WTC11 (cell line): Measurements from ENCODE around the gene HS3ST1. TPM values are rescaled to one million over a fixed set of nuclear protein-coding genes. Genes with fewer than 3 reads are reported as not detected.

Experiments
- ATAC-seq: fragments of 200-7000 bp; cut with Tn5 transposase; 2 replicates; pipeline ENCODE4 v1.10.0; 2021; ENCODE audit warnings: mild to moderate bottlenecking, moderate library complexity
- CTCF ChIA-PET: fragments of 300-600 bp; sonication (Branson Sonifier 250); formaldehyde crosslinking; loops from one replicate; lab custom pipeline; 2021; ENCODE audit warnings: antibody characterized with exemption; lab: Charles Lee
- POLR2A ChIA-PET: fragments of 350-600 bp; sonication (Branson Sonifier 250); formaldehyde crosslinking; loops from one replicate; lab custom pipeline; 2021; ENCODE audit warnings: antibody characterized with exemption; lab: Charles Lee
- DNase-seq: peaks from one replicate; pipeline ENCODE4 v3.0.0; 2021; ENCODE audit warnings: low spot score
- H3K27ac Mint-ChIP-seq: 2 replicates; pipeline ENCODE4 v1.8.0; 2021; ENCODE audit warnings: mixed read lengths
- H3K27me3 Mint-ChIP-seq: 2 replicates; pipeline ENCODE4 v1.8.0; 2021; ENCODE audit warnings: low read depth, mild to moderate bottlenecking, moderate library complexity, mixed read lengths
- H3K36me3 Mint-ChIP-seq: 2 replicates; pipeline ENCODE4 v1.8.0; 2021; ENCODE audit warnings: mixed read lengths
- H3K4me1 Mint-ChIP-seq: 2 replicates; pipeline ENCODE4 v1.8.0; 2022; ENCODE audit warnings: mixed read lengths
- H3K4me3 Mint-ChIP-seq: 2 replicates; pipeline ENCODE4 v1.8.0; 2021; ENCODE audit warnings: mild to moderate bottlenecking, moderate library complexity, mixed read lengths
- H3K9me3 Mint-ChIP-seq: 2 replicates; pipeline ENCODE4 v1.8.0; 2021; ENCODE audit warnings: mixed read lengths
- EMX1 ChIP-seq: fragments of 250-450 bp; sonication (Bioruptor Pico); IDR thresholded peaks from 2 replicates; pipeline ENCODE4 v1.8.0; 2021; ENCODE audit warnings: mild to moderate bottlenecking
- ESRRA ChIP-seq: sonication (generic); formaldehyde crosslinking; IDR thresholded peaks from 2 replicates; pipeline ENCODE4 v1.8.1; 2022; ENCODE audit warnings: mild to moderate bottlenecking, missing genetic modification reagents, borderline replicate concordance
- FOXJ3 ChIP-seq: sonication (generic); formaldehyde crosslinking; IDR thresholded peaks from 2 replicates; pipeline ENCODE4 v1.9.0; 2021; ENCODE audit warnings: missing genetic modification reagents, mild to moderate bottlenecking, borderline replicate concordance
- GRHL2 ChIP-seq: fragments of 250-450 bp; sonication (Bioruptor Pico); IDR thresholded peaks from 2 replicates; pipeline ENCODE4 v1.8.0; 2022; ENCODE audit warnings: mild to moderate bottlenecking, moderate library complexity; ENCODE audit not compliant: insufficient replicate concordance, severe bottlenecking
- JAZF1 ChIP-seq: fragments of 250-450 bp; sonication (Bioruptor Pico); IDR thresholded peaks from 2 replicates; pipeline ENCODE4 v1.9.0; 2021; ENCODE audit warnings: moderate library complexity, mild to moderate bottlenecking, inconsistent platforms
- MXD4 ChIP-seq: fragments of 250-450 bp; sonication (Bioruptor Pico); IDR thresholded peaks from 2 replicates; pipeline ENCODE4 v1.8.0; 2021; ENCODE audit warnings: mild to moderate bottlenecking, moderate library complexity, borderline replicate concordance
- NFATC4 ChIP-seq: fragments of 250-450 bp; sonication (Bioruptor Pico); IDR thresholded peaks from 2 replicates; pipeline ENCODE4 v1.9.0; 2021; ENCODE audit warnings: mild to moderate bottlenecking
- NFE2L1 ChIP-seq: sonication (generic); formaldehyde crosslinking; IDR thresholded peaks from 2 replicates; pipeline ENCODE4 v1.8.1; 2023; ENCODE audit warnings: missing genetic modification reagents
- ZBTB21 ChIP-seq: sonication (generic); formaldehyde crosslinking; IDR thresholded peaks from 2 replicates; pipeline ENCODE4 v1.8.1; 2023; ENCODE audit warnings: mild to moderate bottlenecking, missing genetic modification reagents, borderline replicate concordance
- ZNF263 ChIP-seq: sonication (generic); formaldehyde crosslinking; IDR thresholded peaks from 2 replicates; pipeline ENCODE4 v1.8.1; 2022; ENCODE audit warnings: low read depth, mild to moderate bottlenecking, moderate library complexity, missing genetic modification reagents
- ZNF317 ChIP-seq: sonication (generic); formaldehyde crosslinking; IDR thresholded peaks from 2 replicates; pipeline ENCODE4 v1.8.1; 2023; ENCODE audit warnings: low read depth, mild to moderate bottlenecking, moderate library complexity, missing genetic modification reagents, borderline replicate concordance
- ZNF671 ChIP-seq: fragments of 250-450 bp; sonication (Bioruptor Pico); IDR thresholded peaks from 2 replicates; pipeline ENCODE4 v1.8.0; 2021; ENCODE audit warnings: mild to moderate bottlenecking
- total RNA-seq: library from RNA; stranded (reverse); gene quantifications from 3 replicates; pipeline ENCODE4 v1.2.3, GENCODE V29; 2021
- TF ChIP-seq, protein P1 (sequence below): sonication (generic); formaldehyde crosslinking; IDR thresholded peaks from 2 replicates; pipeline ENCODE4 v1.8.0; 2022; ENCODE audit warnings: mild to moderate bottlenecking, missing genetic modification reagents
- TF ChIP-seq, protein P2 (sequence below): sonication (generic); formaldehyde crosslinking; conservative IDR thresholded peaks from 2 replicates; pipeline ENCODE4 v1.8.1; 2022; ENCODE audit warnings: mild to moderate bottlenecking, missing genetic modification reagents
- TF ChIP-seq, protein P3 (sequence below): sonication (generic); formaldehyde crosslinking; IDR thresholded peaks from 2 replicates; pipeline ENCODE4 v1.8.1; 2022; ENCODE audit warnings: mild to moderate bottlenecking, missing genetic modification reagents, moderate library complexity, borderline replicate concordance
- TF ChIP-seq, protein P4 (sequence below): fragments of 250-450 bp; sonication (Bioruptor Pico); IDR thresholded peaks from 2 replicates; pipeline ENCODE4 v2.1.2; 2022; ENCODE audit warnings: mild to moderate bottlenecking, moderate library complexity
- TF ChIP-seq, protein P5 (sequence below): sonication (generic); formaldehyde crosslinking; IDR thresholded peaks from 2 replicates; pipeline ENCODE4 v1.8.1; 2023; ENCODE audit warnings: mild to moderate bottlenecking, missing genetic modification reagents, moderate library complexity
- TF ChIP-seq, protein P6 (sequence below): sonication (generic); formaldehyde crosslinking; IDR thresholded peaks from 2 replicates; pipeline ENCODE4 v1.8.0; 2023; ENCODE audit warnings: missing genetic modification reagents
- TF ChIP-seq, protein P7 (sequence below): sonication (generic); formaldehyde crosslinking; IDR thresholded peaks from 2 replicates; pipeline ENCODE4 v1.8.1; 2023; ENCODE audit warnings: mild to moderate bottlenecking, moderate library complexity, missing genetic modification reagents

Gene HS3ST1
- total RNA-seq, 1 experiment from 2014 or later = 0.52 TPM

DNA sequence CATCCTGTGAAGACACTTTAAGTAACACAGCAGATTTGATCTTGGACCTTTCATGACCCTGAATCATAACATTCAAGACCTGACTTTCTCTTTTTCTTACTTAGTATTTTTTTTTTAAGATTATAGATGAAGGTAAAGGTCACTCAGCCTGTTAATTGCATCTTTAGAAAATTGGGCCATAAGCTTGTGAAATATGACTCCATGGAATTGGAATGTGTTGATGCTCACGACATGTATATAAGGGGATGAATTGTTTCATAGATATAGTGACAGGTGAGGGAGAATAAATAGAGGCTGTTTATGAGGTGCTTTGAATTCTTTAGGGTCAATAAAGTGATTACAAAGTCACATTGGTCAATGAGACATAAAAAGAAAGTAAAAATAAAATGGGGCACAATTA is 27.7 kb upstream of the HS3ST1 start:
- no peak overlapping the region for H3K27ac Mint-ChIP-seq
- POLR2A ChIA-PET = no interaction called here
- H3K36me3 Mint-ChIP-seq = peaks cover 41% of the 10 kb centered on the region
- no peaks in the 10 kb centered on the region; the same call in 1 of the 2 replicates for H3K27me3 Mint-ChIP-seq
- DNase-seq (no peak), ATAC-seq (no peak)
- CTCF ChIA-PET = interaction anchor here (0.7 kb wide), 1 partner anchor 573 kb away, joined by 3 read pairs; no protein-coding TSS in a partner anchor
- TF ChIP-seq, protein P1, sequence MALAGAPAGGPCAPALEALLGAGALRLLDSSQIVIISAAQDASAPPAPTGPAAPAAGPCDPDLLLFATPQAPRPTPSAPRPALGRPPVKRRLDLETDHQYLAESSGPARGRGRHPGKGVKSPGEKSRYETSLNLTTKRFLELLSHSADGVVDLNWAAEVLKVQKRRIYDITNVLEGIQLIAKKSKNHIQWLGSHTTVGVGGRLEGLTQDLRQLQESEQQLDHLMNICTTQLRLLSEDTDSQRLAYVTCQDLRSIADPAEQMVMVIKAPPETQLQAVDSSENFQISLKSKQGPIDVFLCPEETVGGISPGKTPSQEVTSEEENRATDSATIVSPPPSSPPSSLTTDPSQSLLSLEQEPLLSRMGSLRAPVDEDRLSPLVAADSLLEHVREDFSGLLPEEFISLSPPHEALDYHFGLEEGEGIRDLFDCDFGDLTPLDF (CRISPR knock-in tag) = no peak
- TF ChIP-seq ZBTB21 (CRISPR knock-in tag) = no peak
- TF ChIP-seq, protein P2, sequence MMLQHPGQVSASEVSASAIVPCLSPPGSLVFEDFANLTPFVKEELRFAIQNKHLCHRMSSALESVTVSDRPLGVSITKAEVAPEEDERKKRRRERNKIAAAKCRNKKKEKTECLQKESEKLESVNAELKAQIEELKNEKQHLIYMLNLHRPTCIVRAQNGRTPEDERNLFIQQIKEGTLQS = no peak
- TF ChIP-seq NFATC4 (CRISPR knock-in tag) = no peak
- TF ChIP-seq, protein P3, sequence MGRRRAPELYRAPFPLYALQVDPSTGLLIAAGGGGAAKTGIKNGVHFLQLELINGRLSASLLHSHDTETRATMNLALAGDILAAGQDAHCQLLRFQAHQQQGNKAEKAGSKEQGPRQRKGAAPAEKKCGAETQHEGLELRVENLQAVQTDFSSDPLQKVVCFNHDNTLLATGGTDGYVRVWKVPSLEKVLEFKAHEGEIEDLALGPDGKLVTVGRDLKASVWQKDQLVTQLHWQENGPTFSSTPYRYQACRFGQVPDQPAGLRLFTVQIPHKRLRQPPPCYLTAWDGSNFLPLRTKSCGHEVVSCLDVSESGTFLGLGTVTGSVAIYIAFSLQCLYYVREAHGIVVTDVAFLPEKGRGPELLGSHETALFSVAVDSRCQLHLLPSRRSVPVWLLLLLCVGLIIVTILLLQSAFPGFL = no peak
- no peak for TF ChIP-seq MXD4 (CRISPR knock-in tag)
- TF ChIP-seq, protein P4, sequence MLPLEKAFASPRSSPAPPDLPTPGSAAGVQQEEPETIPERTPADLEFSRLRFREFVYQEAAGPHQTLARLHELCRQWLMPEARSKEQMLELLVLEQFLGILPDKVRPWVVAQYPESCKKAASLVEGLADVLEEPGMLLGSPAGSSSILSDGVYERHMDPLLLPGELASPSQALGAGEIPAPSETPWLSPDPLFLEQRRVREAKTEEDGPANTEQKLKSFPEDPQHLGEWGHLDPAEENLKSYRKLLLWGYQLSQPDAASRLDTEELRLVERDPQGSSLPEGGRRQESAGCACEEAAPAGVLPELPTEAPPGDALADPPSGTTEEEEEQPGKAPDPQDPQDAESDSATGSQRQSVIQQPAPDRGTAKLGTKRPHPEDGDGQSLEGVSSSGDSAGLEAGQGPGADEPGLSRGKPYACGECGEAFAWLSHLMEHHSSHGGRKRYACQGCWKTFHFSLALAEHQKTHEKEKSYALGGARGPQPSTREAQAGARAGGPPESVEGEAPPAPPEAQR (CRISPR knock-in tag) = no peak
- TF ChIP-seq ZNF317 (CRISPR knock-in tag) = no peak
- TF ChIP-seq, protein P5, sequence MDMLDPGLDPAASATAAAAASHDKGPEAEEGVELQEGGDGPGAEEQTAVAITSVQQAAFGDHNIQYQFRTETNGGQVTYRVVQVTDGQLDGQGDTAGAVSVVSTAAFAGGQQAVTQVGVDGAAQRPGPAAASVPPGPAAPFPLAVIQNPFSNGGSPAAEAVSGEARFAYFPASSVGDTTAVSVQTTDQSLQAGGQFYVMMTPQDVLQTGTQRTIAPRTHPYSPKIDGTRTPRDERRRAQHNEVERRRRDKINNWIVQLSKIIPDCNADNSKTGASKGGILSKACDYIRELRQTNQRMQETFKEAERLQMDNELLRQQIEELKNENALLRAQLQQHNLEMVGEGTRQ = no peak
- TF ChIP-seq NFE2L1 = no peak
- no peak for TF ChIP-seq FOXJ3 (CRISPR knock-in tag)
- TF ChIP-seq, protein P6, sequence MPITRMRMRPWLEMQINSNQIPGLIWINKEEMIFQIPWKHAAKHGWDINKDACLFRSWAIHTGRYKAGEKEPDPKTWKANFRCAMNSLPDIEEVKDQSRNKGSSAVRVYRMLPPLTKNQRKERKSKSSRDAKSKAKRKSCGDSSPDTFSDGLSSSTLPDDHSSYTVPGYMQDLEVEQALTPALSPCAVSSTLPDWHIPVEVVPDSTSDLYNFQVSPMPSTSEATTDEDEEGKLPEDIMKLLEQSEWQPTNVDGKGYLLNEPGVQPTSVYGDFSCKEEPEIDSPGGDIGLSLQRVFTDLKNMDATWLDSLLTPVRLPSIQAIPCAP (CRISPR knock-in tag) = no peak
- TF ChIP-seq ESRRA (CRISPR knock-in tag) = no peak
- TF ChIP-seq, protein P7, sequence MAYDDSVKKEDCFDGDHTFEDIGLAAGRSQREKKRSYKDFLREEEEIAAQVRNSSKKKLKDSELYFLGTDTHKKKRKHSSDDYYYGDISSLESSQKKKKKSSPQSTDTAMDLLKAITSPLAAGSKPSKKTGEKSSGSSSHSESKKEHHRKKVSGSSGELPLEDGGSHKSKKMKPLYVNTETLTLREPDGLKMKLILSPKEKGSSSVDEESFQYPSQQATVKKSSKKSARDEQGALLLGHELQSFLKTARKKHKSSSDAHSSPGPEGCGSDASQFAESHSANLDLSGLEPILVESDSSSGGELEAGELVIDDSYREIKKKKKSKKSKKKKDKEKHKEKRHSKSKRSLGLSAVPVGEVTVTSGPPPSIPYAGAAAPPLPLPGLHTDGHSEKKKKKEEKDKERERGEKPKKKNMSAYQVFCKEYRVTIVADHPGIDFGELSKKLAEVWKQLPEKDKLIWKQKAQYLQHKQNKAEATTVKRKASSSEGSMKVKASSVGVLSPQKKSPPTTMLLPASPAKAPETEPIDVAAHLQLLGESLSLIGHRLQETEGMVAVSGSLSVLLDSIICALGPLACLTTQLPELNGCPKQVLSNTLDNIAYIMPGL (CRISPR knock-in tag) = no peak
- TF ChIP-seq ZNF671 (CRISPR knock-in tag) = no peak
- TF ChIP-seq ZNF263 (CRISPR knock-in tag) = no peak
- TF ChIP-seq GRHL2 = no peak
- TF ChIP-seq EMX1 (CRISPR knock-in tag) = no peak
- TF ChIP-seq JAZF1 (CRISPR knock-in tag) = no peak
- no peak overlapping the region for H3K4me3 Mint-ChIP-seq
- H3K4me1 Mint-ChIP-seq = no peaks in the 10 kb centered on the region
- H3K9me3 Mint-ChIP-seq = peaks cover 71% of the 10 kb centered on the region
